HUES64 (cell line): ENCODE measurements around the gene MOB3A.

Source experiments
- H3K27ac ChIP-seq: 2 replicates; pipeline ENCODE4 v1.7.0; 2013; ENCODE audit warnings: low read depth, low read length, inconsistent platforms
- H3K27me3 ChIP-seq: 2 replicates; pipeline ENCODE4 v1.6.1; 2013; ENCODE audit warnings: mild to moderate bottlenecking, low read length; ENCODE audit not compliant: insufficient read depth
- H3K36me3 ChIP-seq: 2 replicates; pipeline ENCODE4 v1.6.1; 2013; ENCODE audit warnings: mild to moderate bottlenecking, low read length; ENCODE audit not compliant: insufficient read depth
- H3K4me1 ChIP-seq: 2 replicates; pipeline ENCODE4 v1.6.1; 2013; ENCODE audit warnings: mild to moderate bottlenecking, low read length, moderate library complexity; ENCODE audit not compliant: insufficient read depth
- H3K4me3 ChIP-seq: 2 replicates; pipeline ENCODE4 v1.5.1; 2013; ENCODE audit warnings: mild to moderate bottlenecking, low read length, moderate library complexity
- H3K9ac ChIP-seq: 2 replicates; pipeline ENCODE4 v1.6.1; 2013; ENCODE audit warnings: mild to moderate bottlenecking, low read depth, low read length
- H3K9me3 ChIP-seq: 2 replicates; pipeline ENCODE4 v1.6.1; 2013; ENCODE audit warnings: low read depth, low read length; ENCODE audit not compliant: insufficient read depth
- WGBS: fragments of 150-250, 120-280 bp; methylation state at CpG from one replicate; pipeline ENCODE4 v1.1.7; 2013; ENCODE audit warnings: missing lambda C conversion rate; 5-methylcytosine and 5-hydroxymethylcytosine counted together

MOB3A gene

GRCh38 chr19:2076526-2076944 is 19.6 kb downstream of the MOB3A start:
- H3K9me3 ChIP-seq, result no peaks in the 10 kb centered on the region
- H3K27ac ChIP-seq, result no peak overlapping the region
- WGBS, result 96% methylated on average over 32 of the region's 32 CpGs
- H3K27me3 ChIP-seq, result no peaks in the 10 kb centered on the region
- no peaks in the 10 kb centered on the region for H3K4me1 ChIP-seq
- H3K4me3 ChIP-seq, result no peak overlapping the region
- no peak overlapping the region for H3K9ac ChIP-seq
- H3K36me3 ChIP-seq, result peaks cover 21% of the 10 kb centered on the region; the same call in 1 of the 2 replicates

GRCh38 chr19:2072757-2073551 is 23.2 kb downstream of the MOB3A start:
- no peaks in the 10 kb centered on the region for H3K9me3 ChIP-seq
- 95% methylated on average over 32 of the region's 32 CpGs for WGBS
- H3K9ac ChIP-seq, result no peak overlapping the region
- no peak overlapping the region for H3K4me3 ChIP-seq
- peaks cover 17% of the 10 kb centered on the region; the same call in 1 of the 2 replicates for H3K36me3 ChIP-seq
- no peaks in the 10 kb centered on the region for H3K27me3 ChIP-seq
- no peak overlapping the region for H3K27ac ChIP-seq
- no peaks in the 10 kb centered on the region for H3K4me1 ChIP-seq

- no peak overlapping the region for H3K27ac ChIP-seq
- H3K9me3 ChIP-seq, result no peaks in the 10 kb centered on the region
- H3K4me3 ChIP-seq, result no peak overlapping the region
- no peaks in the 10 kb centered on the region for H3K27me3 ChIP-seq
- no peaks in the 10 kb centered on the region for H3K4me1 ChIP-seq
- H3K36me3 ChIP-seq, result peaks cover 8% of the 10 kb centered on the region; the same call in 1 of the 2 replicates
- no peak overlapping the region for H3K9ac ChIP-seq
- 93% methylated on average over 19 of the region's 19 CpGs for WGBS
Measured at GRCh38 chr19:2070986-2071673, 25.0 kb downstream of the MOB3A start.

- H3K36me3 ChIP-seq, result peaks cover 8% of the 10 kb centered on the region; the same call in 1 of the 2 replicates
Measured at GRCh38 chr19:2070436-2070827, 25.7 kb downstream of the MOB3A start.

GRCh38 chr19:2064788-2065524 is 31.2 kb downstream of the MOB3A start:
- H3K27ac ChIP-seq, result no peak overlapping the region; the same call in 1 of the 2 replicates
- H3K4me3 ChIP-seq, result no peak overlapping the region
- no peaks in the 10 kb centered on the region for H3K9me3 ChIP-seq
- no peaks in the 10 kb centered on the region for H3K36me3 ChIP-seq
- WGBS, result 93% methylated on average over 38 of the region's 38 CpGs
- H3K27me3 ChIP-seq, result no peaks in the 10 kb centered on the region
- H3K9ac ChIP-seq, result no peak overlapping the region
- peaks cover 15% of the 10 kb centered on the region; the same call in 1 of the 2 replicates for H3K4me1 ChIP-seq

More at GRCh38 chr19:2070436-2070827, 25.7 kb downstream of the MOB3A start:
- Histone ChIP-seq H3K9me3 (no peaks in the 10 kb centered on the region), H3K27ac (no peak overlapping the region), H3K9ac (no peak overlapping the region), H3K4me1 (no peaks in the 10 kb centered on the region), H3K4me3 (no peak overlapping the region), H3K27me3 (no peaks in the 10 kb centered on the region)
- 94% methylated on average over 10 of the region's 10 CpGs for WGBS

GRCh38 chr19:2064395-2064787 is 31.7 kb downstream of the MOB3A start:
- WGBS, result 92% methylated on average over 13 of the region's 13 CpGs
- Histone ChIP-seq H3K36me3 (no peaks in the 10 kb centered on the region), H3K9ac (no peak overlapping the region), H3K9me3 (no peaks in the 10 kb centered on the region), H3K4me3 (no peak overlapping the region), H3K27me3 (no peaks in the 10 kb centered on the region), H3K27ac (no peak overlapping the region; the same call in 1 of the 2 replicates), H3K4me1 (peaks cover 21% of the 10 kb centered on the region; the same call in 1 of the 2 replicates)

- peaks cover 21% of the 10 kb centered on the region; the same call in 1 of the 2 replicates for H3K4me1 ChIP-seq
- H3K36me3 ChIP-seq, result no peaks in the 10 kb centered on the region
- H3K27me3 ChIP-seq, result no peaks in the 10 kb centered on the region
- H3K9me3 ChIP-seq, result no peaks in the 10 kb centered on the region
- no peak overlapping the region for H3K27ac ChIP-seq
- H3K4me3 ChIP-seq, result no peak overlapping the region
- WGBS, result 92% methylated on average over 8 of the region's 8 CpGs
- no peak overlapping the region for H3K9ac ChIP-seq
Measured at GRCh38 chr19:2063824-2064223, 32.3 kb downstream of the MOB3A start.

- Histone ChIP-seq H3K9me3 (no peaks in the 10 kb centered on the region), H3K27me3 (no peaks in the 10 kb centered on the region), H3K27ac (no peak overlapping the region), H3K4me3 (no peak overlapping the region), H3K4me1 (peaks cover 21% of the 10 kb centered on the region; the same call in 1 of the 2 replicates), H3K9ac (no peak overlapping the region), H3K36me3 (no peaks in the 10 kb centered on the region)
- 93% methylated on average over 9 of the region's 9 CpGs for WGBS
Measured at GRCh38 chr19:2062770-2063169, 33.4 kb downstream of the MOB3A start.

GRCh38 chr19:2062389-2062729 is 33.8 kb downstream of the MOB3A start:
- Histone ChIP-seq H3K36me3 (no peaks in the 10 kb centered on the region), H3K27me3 (no peaks in the 10 kb centered on the region), H3K4me1 (peaks cover 21% of the 10 kb centered on the region; the same call in 1 of the 2 replicates), H3K9me3 (no peaks in the 10 kb centered on the region), H3K9ac (0 out of 2 replicates have a peak overlapping the region, but pooled peaks have one; percentile 78), H3K27ac (peak overlapping the region; percentile 91; the same call in 1 of the 2 replicates), H3K4me3 (peak overlapping the region; percentile 69)
- 72% methylated on average over 10 of the region's 10 CpGs for WGBS

- Histone ChIP-seq H3K9me3 (no peaks in the 10 kb centered on the region), H3K27ac (peak overlapping the region; percentile 91), H3K4me3 (peak overlapping the region; percentile 69), H3K4me1 (peaks cover 21% of the 10 kb centered on the region; the same call in 1 of the 2 replicates), H3K27me3 (no peaks in the 10 kb centered on the region), H3K9ac (peak overlapping the region; percentile 84), H3K36me3 (no peaks in the 10 kb centered on the region)
- WGBS, result 4% methylated on average over 47 of the region's 50 CpGs
Measured at GRCh38 chr19:2061495-2062388, 34.4 kb downstream of the MOB3A start.
